Upper lobe of left lung (tissue), 4 donors: ENCODE measurements around the gene ZNF428.

Experiments
- EP300 ChIP-seq, 4 donors: sonication (generic); formaldehyde crosslinking; IDR thresholded peaks; one replicate each; pipeline ENCODE4 v1.5.1; 2017; ENCODE audit warnings: antibody characterized with exemption in 4 of 4, control low read depth in 2 of 4
- POLR2A ChIP-seq, 4 donors: fragments of 450-650 bp; IDR thresholded peaks; one replicate each; pipeline ENCODE4 v1.5.1; 2016 to 2017; ENCODE audit warnings: antibody characterized with exemption in 4 of 4, mild to moderate bottlenecking in 2 of 4
- POLR2AphosphoS5 ChIP-seq, 2 donors: sonication (generic); formaldehyde crosslinking; IDR thresholded peaks; one replicate each; pipeline ENCODE4 v1.5.1; 2017; ENCODE audit warnings: antibody characterized with exemption in 2 of 2
- TF ChIP-seq, protein P1 (sequence below), 6 experiments: fragments of 450-650 bp in 4 of 6; fragments of 200-600 bp in 2 of 6; sonication (generic) in 2 of 6; IDR thresholded peaks; one replicate each; pipeline ENCODE4 v1.5.1; 2016 to 2019; ENCODE audit warnings: antibody characterized with exemption in 6 of 6

DNA sequence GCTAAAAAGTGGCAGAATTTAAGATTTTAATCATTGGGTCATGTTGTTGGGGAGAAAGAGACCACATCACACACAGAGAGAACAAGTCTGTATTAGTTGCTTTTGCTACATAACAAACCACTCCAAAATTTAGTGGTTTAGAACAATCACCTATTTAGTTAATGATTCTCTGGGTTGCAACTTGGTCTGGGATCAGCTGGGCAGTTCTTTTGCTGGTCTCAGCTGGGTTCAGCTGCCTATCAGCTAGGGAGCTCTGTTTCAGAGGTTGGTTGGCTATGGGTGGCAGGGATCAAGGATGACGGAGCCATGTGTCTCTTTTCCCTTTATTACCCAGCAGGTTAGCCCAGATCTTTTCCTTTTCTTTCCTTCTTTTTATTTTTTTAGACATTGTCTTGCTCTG lies 34.9 kb downstream of the ZNF428 start:
- TF ChIP-seq POLR2A (IDR thresholded peaks at IDR 0.05) = no peak
- TF ChIP-seq, protein P1, sequence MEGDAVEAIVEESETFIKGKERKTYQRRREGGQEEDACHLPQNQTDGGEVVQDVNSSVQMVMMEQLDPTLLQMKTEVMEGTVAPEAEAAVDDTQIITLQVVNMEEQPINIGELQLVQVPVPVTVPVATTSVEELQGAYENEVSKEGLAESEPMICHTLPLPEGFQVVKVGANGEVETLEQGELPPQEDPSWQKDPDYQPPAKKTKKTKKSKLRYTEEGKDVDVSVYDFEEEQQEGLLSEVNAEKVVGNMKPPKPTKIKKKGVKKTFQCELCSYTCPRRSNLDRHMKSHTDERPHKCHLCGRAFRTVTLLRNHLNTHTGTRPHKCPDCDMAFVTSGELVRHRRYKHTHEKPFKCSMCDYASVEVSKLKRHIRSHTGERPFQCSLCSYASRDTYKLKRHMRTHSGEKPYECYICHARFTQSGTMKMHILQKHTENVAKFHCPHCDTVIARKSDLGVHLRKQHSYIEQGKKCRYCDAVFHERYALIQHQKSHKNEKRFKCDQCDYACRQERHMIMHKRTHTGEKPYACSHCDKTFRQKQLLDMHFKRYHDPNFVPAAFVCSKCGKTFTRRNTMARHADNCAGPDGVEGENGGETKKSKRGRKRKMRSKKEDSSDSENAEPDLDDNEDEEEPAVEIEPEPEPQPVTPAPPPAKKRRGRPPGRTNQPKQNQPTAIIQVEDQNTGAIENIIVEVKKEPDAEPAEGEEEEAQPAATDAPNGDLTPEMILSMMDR (IDR thresholded peaks at IDR 0.05) = no peak
- no peak for TF ChIP-seq EP300 (IDR thresholded peaks at IDR 0.05)
- no peak for TF ChIP-seq POLR2AphosphoS5 (IDR thresholded peaks at IDR 0.05)
